Hematopoietic multipotent progenitor cell treated with erythropoietin and hydrocortisone succinate and interleukin-3 and kit ligand, for 17 days (in vitro differentiated cells): Measurements from ENCODE around the gene BTD.
"Not testable (repeated sequence)": the region's sequence is repeated elsewhere in the genome, so short reads cannot be mapped to it uniquely, and the experiment has no call there.

Source experiments
- DNase-seq: peaks from one replicate; pipeline ENCODE4 v3.0.0-alpha.2; 2015; ENCODE audit warnings: low spot score

BTD gene

GRCh38 chr3:15601399-15602145, at the start of gene BTD, which contains the start of gene HACL1:
TSS of gene BTD (plus strand) at chr3:15601745. CDS start at chr3:15635440, 33,695 bp downstream.
TSS of gene HACL1 (minus strand) at chr3:15601569. CDS start at chr3:15601463, 106 bp downstream.
- peak; percentile 98 for DNase-seq

GRCh38 chr3:15551902-15552301, 49.6 kb upstream of the BTD start:
- no peak for DNase-seq

- DNase-seq: no peak
Measured at GRCh38 chr3:15553749-15554148, 47.8 kb upstream of the BTD start.

GRCh38 chr3:15556512-15556911, 45.0 kb upstream of the BTD start:
- no peak for DNase-seq

GRCh38 chr3:15557511-15557946, 44.0 kb upstream of the BTD start:
- DNase-seq: peak; percentile 79

GRCh38 chr3:15558581-15558980, 43.0 kb upstream of the BTD start:
- no peak for DNase-seq

- DNase-seq: no peak
Measured at GRCh38 chr3:15562560-15562959, 39.0 kb upstream of the BTD start.

- no peak for DNase-seq
Measured at GRCh38 chr3:15563190-15563589, 38.4 kb upstream of the BTD start.

- DNase-seq: no peak
Measured at GRCh38 chr3:15572138-15572537, 29.4 kb upstream of the BTD start.

- DNase-seq: no peak
Measured at GRCh38 chr3:15575446-15575845, 26.1 kb upstream of the BTD start.

GRCh38 chr3:15576475-15576874, 25.1 kb upstream of the BTD start:
- no peak for DNase-seq

- no peak for DNase-seq
Measured at GRCh38 chr3:15578289-15578867, 23.2 kb upstream of the BTD start.

GRCh38 chr3:15579051-15579450, 22.5 kb upstream of the BTD start:
- DNase-seq: no peak

- no peak for DNase-seq
Measured at GRCh38 chr3:15581471-15582394, 19.8 kb upstream of the BTD start.

GRCh38 chr3:15585111-15585845, 16.3 kb upstream of the BTD start:
- no peak for DNase-seq

GRCh38 chr3:15591242-15591641, 10.3 kb upstream of the BTD start:
- no peak for DNase-seq

- DNase-seq: no peak
Measured at GRCh38 chr3:15591928-15592327, 9.6 kb upstream of the BTD start.

- no peak for DNase-seq
Measured at GRCh38 chr3:15592968-15593367, 8.6 kb upstream of the BTD start.

- no peak for DNase-seq
Measured at GRCh38 chr3:15595955-15596354, 5.6 kb upstream of the BTD start.

GRCh38 chr3:15601046-15601398, 523 bp upstream of the BTD start:
- DNase-seq: no peak

GRCh38 chr3:15602146-15602536, 596 bp downstream of the BTD start:
- no peak for DNase-seq

- DNase-seq: not testable (repeated sequence)
Measured at GRCh38 chr3:15602816-15603215, 1.3 kb downstream of the BTD start.
